T-helper 17 cell (primary cell): ENCODE results near the gene HK2. TPM values are rescaled to one million over a fixed set of nuclear protein-coding genes. Genes with fewer than 3 reads are reported as not detected.

Experiments
- ATAC-seq: fragments of 150-1000 bp; cut with Tn5 transposase; 2 replicates; pipeline ENCODE4 v1.10.0; 2021; ENCODE audit warnings: mild to moderate bottlenecking, moderate library complexity
- DNase-seq, 3 donors: peaks; one replicate each; pipeline versions ENCODE4 v3.0.0 to v3.0.0-alpha.2; 2020 to 2021
- H3K9me3 ChIP-seq: one replicate; pipeline ENCODE4 v1.7.0; 2013; ENCODE audit warnings: low read length, mild to moderate bottlenecking; ENCODE audit not compliant: control insufficient read depth, poor library complexity, severe bottlenecking
- H3K27ac Mint-ChIP-seq: one replicate; pipeline ENCODE4 v1.8.0; 2022; ENCODE audit warnings: mild to moderate bottlenecking, moderate library complexity, mixed read lengths
- H3K27me3 Mint-ChIP-seq: one replicate; pipeline ENCODE4 v1.8.0; 2022; ENCODE audit warnings: mixed read lengths
- H3K36me3 Mint-ChIP-seq: one replicate; pipeline ENCODE4 v1.8.0; 2022; ENCODE audit warnings: low read depth, mixed read lengths
- H3K4me1 Mint-ChIP-seq: one replicate; pipeline ENCODE4 v1.8.0; 2022; ENCODE audit warnings: mild to moderate bottlenecking, mixed read lengths
- H3K4me3 Mint-ChIP-seq: one replicate; pipeline ENCODE4 v1.8.0; 2022; ENCODE audit warnings: mild to moderate bottlenecking, moderate library complexity, mixed read lengths
- total RNA-seq, 4 donors: library from RNA in 2 of 4; stranded (reverse) in 2 of 4; gene quantifications; one replicate each; pipeline ENCODE4 v1.2.3 and lab custom pipeline; 2022 to 2026

HK2 gene
- total RNA-seq, 2 donors from 2014 or later = 11.3 to 13.3 TPM

DNA sequence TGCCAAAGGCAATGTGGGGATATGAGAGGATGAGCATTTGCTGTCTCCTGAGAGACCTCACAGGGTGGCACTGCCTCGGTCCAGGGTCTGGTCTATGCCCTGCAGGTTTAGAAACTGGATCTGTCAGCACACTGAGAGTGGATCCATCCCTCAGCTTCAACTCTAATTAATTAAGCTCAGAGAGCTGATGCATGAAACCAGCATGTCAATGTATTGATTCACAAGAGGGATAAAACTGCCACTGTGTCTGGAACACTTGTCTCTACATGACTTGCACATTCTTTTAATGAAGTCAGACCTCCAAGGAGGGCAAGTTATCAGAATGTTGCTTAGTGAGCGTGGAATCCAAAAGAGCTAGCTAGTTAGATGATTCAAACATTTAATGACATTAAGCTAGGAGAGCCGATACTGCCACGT is 102.1 kb downstream of the HK2 start:
- H3K27me3 Mint-ChIP-seq = peaks cover 17% of the 10 kb centered on the region
- no peaks in the 10 kb centered on the region for H3K9me3 ChIP-seq
- H3K4me1 Mint-ChIP-seq = peaks cover 2% of the 10 kb centered on the region
- no peak overlapping the region for H3K27ac Mint-ChIP-seq
- peaks cover 7% of the 10 kb centered on the region for H3K36me3 Mint-ChIP-seq
- DNase-seq (no peak), ATAC-seq (no peak)
- H3K4me3 Mint-ChIP-seq = no peak overlapping the region

DNA sequence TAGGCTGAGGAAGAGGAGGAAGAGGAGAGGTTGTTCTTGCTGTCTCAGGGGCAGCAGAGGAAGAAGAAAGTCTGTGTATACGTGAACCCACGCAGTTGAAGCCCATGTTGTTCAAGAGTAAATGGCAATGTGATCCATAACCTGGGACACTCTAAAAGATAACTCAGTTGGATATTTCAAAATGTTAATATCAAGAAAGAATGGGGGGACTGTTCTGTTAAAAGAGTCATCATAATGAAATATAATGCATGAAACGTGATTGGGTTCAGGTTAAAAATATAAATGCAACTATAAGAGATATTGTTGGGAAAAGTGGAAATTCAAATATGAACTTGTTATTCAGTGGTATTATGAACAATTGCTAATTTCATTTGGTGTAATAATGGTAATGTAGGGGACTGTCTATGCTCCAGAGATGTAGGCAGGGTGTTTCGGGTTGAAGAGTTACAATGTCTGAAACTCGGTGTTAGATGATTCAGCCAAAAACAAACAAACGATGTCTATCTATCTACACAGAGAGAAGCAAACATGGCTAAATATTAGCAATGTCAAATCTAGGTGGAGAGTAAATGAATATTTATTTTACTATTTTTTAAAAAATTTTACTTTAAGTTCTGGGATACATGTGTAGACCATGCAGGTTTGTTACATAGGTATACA is 103.4 kb downstream of the HK2 start:
- peaks cover 2% of the 10 kb centered on the region for H3K4me1 Mint-ChIP-seq
- H3K27ac Mint-ChIP-seq = no peak overlapping the region
- H3K4me3 Mint-ChIP-seq = no peak overlapping the region
- peaks cover 7% of the 10 kb centered on the region for H3K36me3 Mint-ChIP-seq
- H3K27me3 Mint-ChIP-seq = peaks cover 17% of the 10 kb centered on the region
- ATAC-seq = no peak
- H3K9me3 ChIP-seq = no peaks in the 10 kb centered on the region
- no peak for DNase-seq

DNA sequence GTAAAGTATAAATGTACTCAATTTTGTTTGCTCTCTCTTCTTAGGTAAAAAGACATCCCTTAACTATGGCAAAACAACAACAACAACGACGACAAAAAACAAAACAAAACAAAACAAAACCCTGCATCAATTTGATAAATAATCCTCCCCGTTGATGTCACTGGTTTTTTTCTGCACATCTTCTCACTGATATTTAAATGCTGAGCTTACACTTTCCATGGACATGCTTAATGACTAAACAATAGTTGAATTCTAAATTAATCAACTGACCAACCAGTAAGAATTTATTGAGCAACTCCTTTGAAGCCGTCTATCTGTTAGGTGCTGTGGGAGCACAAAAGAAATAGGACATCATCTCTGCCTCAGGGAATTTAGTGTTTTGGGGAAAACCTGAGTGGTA is 104.3 kb downstream of the HK2 start:
- Mint-ChIP-seq H3K4me1 (peaks cover 2% of the 10 kb centered on the region), H3K4me3 (no peak overlapping the region), H3K27ac (no peak overlapping the region), H3K27me3 (peaks cover 17% of the 10 kb centered on the region), H3K36me3 (peaks cover 5% of the 10 kb centered on the region)
- ATAC-seq = no peak
- DNase-seq = no peak
- no peaks in the 10 kb centered on the region for H3K9me3 ChIP-seq

DNA sequence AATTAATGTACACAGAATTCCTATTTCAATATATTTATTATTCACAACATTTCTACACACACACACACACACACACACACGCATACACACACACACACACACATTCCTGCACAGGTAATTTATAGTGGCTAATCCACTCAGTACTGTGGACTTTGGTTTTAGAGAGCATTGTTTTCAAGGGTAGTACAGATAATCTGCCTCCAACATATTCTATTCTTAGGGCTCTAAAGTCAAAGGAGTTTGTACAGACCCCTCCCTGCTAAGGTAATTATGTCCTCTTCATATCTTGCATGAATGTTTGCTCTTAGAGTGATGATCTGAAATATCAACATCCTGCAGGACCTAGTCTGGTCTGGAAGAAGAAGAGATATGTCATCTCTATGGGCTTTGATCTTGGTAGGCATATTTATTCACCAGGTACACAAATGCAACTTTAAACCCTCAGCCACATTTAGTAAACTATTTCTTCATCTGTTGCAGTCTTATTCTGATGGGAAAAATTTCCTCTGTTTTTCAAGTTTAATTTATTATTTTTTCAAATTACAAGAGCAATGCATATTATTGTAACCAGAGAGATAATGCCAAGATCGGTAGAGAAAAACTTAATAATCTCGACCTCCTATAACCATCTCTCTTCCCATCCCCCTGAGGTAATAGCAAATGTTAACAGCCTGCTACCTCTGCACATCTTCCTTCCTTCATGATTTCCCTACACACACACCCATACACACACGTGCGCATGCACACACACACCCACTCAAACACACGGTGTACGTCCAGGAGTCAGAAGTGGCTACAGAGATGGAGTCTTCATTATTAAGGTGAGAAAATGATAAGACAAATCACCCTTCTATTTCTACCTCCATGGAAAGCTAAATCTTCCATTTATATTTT is 106.2 kb downstream of the HK2 start:
- Mint-ChIP-seq H3K4me1 (peaks cover 2% of the 10 kb centered on the region), H3K36me3 (peaks cover 3% of the 10 kb centered on the region), H3K4me3 (no peak overlapping the region), H3K27ac (no peak overlapping the region), H3K27me3 (peaks cover 10% of the 10 kb centered on the region)
- no peak for ATAC-seq
- no peak for DNase-seq
- no peaks in the 10 kb centered on the region for H3K9me3 ChIP-seq

DNA sequence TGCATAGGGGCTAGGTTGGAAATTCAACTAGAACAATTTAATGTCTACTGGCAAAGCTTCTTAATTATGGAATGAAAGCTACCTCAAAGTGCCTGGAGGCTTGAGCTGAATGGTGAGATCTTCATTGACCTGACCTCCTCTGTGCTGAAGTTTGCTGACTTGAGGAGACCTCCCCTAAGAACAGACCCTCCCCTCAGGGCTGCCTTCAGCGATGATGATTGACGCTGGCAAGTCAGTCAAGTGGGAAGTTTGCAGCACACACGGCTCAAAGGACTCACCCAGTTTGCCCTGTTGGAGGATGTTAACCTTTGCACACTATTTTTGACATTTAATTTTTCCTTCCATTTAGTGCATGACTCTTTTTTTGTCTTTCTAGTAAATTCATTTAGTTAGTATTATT is 107.4 kb downstream of the HK2 start:
- DNase-seq (no peak), ATAC-seq (no peak)
- no peaks in the 10 kb centered on the region for H3K9me3 ChIP-seq
- peaks cover 10% of the 10 kb centered on the region for H3K27me3 Mint-ChIP-seq
- H3K36me3 Mint-ChIP-seq = peaks cover 5% of the 10 kb centered on the region
- H3K27ac Mint-ChIP-seq = no peak overlapping the region
- H3K4me3 Mint-ChIP-seq = no peak overlapping the region
- peaks cover 6% of the 10 kb centered on the region for H3K4me1 Mint-ChIP-seq

DNA sequence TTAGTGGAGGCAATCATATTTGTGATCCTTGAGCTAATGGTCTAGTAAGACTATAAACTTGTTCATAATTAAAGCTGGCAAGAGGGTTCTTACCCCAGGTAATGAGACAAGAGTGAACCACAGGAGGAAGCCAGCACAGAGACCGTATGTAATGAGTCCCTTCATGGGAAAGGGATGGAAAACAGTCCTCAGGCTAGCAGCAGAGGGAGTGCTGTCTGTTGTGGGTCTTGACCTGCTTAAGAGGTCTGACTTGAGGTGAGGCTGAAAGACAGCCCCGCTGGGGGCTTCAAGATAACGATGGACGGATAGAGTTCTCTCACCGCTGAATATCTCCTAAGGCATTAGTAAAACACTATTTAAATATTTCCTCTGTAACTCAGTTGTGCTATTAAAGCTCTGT is 108.3 kb downstream of the HK2 start:
- Mint-ChIP-seq H3K27me3 (peaks cover 6% of the 10 kb centered on the region), H3K36me3 (peaks cover 4% of the 10 kb centered on the region), H3K4me3 (no peak overlapping the region), H3K27ac (no peak overlapping the region), H3K4me1 (peaks cover 6% of the 10 kb centered on the region)
- ATAC-seq (no peak), DNase-seq (no peak)
- no peaks in the 10 kb centered on the region for H3K9me3 ChIP-seq

Other genes with a start within 250 kb of the HK2 start
- under 1 TPM in 1 of 2 donors, not detected in 1; 0.60 TPM for gene M1AP, start 185.8 kb upstream of the HK2 start, total RNA-seq
- 10 to 100 TPM in 1 of 2 donors, 1 to 10 TPM in 1; 9.5 to 11.1 TPM for gene SEMA4F, start 179.9 kb upstream of the HK2 start, total RNA-seq
- gene POLE4, start 124.5 kb downstream of the HK2 start, total RNA-seq = 10 to 100 TPM; 27.4 to 39.4 TPM